ENCODE measurements around the gene OPRD1.

Gene OPRD1

GRCh38 chr1:28915031-28915895 lies 103.3 kb downstream of the OPRD1 start:
- DNase-seq: peak; percentile 43

- DNase-seq: no peak
These were observed 105.8 kb downstream of the OPRD1 start for GRCh38 chr1:28917757-28918118.

Data from fibroblast of upper back skin (primary cell).